Mesendoderm (in vitro differentiated cells): ENCODE results near the gene SLC39A3.

Experiments used
- DNase-seq: peaks from one replicate; pipeline ENCODE4 v3.0.0; 2013
- H2AK5ac ChIP-seq: 2 replicates; pipeline ENCODE4 v1.6.1; 2013; ENCODE audit warnings: low read length, inconsistent platforms
- H2BK120ac ChIP-seq: 2 replicates; pipeline ENCODE4 v1.6.1; 2013; ENCODE audit warnings: low read depth, mild to moderate bottlenecking, low read length, moderate library complexity, mixed read lengths
- H2BK15ac ChIP-seq: replicated peaks from 2 replicates; pipeline ENCODE4 v1.6.1; 2013; ENCODE audit warnings: low read depth, mild to moderate bottlenecking, moderate library complexity
- H2BK5ac ChIP-seq: 2 replicates; pipeline ENCODE4 v1.6.1; 2013; ENCODE audit warnings: low read length, inconsistent platforms
- H3K18ac ChIP-seq: 2 replicates; pipeline ENCODE4 v1.6.1; 2013; ENCODE audit warnings: mild to moderate bottlenecking, low read length, mixed read lengths
- H3K23ac ChIP-seq: one replicate; pipeline ENCODE4 v1.6.1; 2013; ENCODE audit warnings: low read length
- H3K27ac ChIP-seq: 2 replicates; pipeline ENCODE4 v1.5.1; 2013; ENCODE audit warnings: low read depth, mild to moderate bottlenecking, inconsistent platforms, low read length, moderate library complexity
- H3K27me3 ChIP-seq: 2 replicates; pipeline ENCODE4 v1.6.1; 2013; ENCODE audit warnings: low read length, control low read depth, mild to moderate bottlenecking, inconsistent platforms; ENCODE audit not compliant: insufficient read depth, poor library complexity
- H3K36me3 ChIP-seq: 2 replicates; pipeline ENCODE4 v1.6.1; 2013; ENCODE audit warnings: low read length, inconsistent platforms; ENCODE audit not compliant: control insufficient read depth, insufficient read depth
- H3K4ac ChIP-seq: one replicate; pipeline ENCODE4 v1.6.1; 2013; ENCODE audit warnings: low read depth, mild to moderate bottlenecking, low read length, moderate library complexity
- H3K4me1 ChIP-seq: 2 replicates; pipeline ENCODE4 v1.6.1; 2013; ENCODE audit warnings: low read depth, low read length, inconsistent platforms; ENCODE audit not compliant: control insufficient read depth
- H3K4me2 ChIP-seq: 2 replicates; pipeline ENCODE4 v1.6.1; 2013; ENCODE audit warnings: low read length
- H3K4me3 ChIP-seq: 2 replicates; pipeline ENCODE4 v1.5.1; 2013; ENCODE audit warnings: mild to moderate bottlenecking, low read length
- H3K56ac ChIP-seq: one replicate; pipeline ENCODE4 v1.6.1; 2013; ENCODE audit warnings: low read length
- H3K79me1 ChIP-seq: 2 replicates; pipeline ENCODE4 v1.6.1; 2013; ENCODE audit warnings: low read length, inconsistent platforms
- H3K79me2 ChIP-seq: 2 replicates; pipeline ENCODE4 v1.6.1; 2013; ENCODE audit warnings: mild to moderate bottlenecking, low read length; ENCODE audit not compliant: control insufficient read depth, insufficient read depth
- H3K9ac ChIP-seq: 2 replicates; pipeline ENCODE4 v1.6.1; 2013; ENCODE audit warnings: low read length, inconsistent platforms
- H4K5ac ChIP-seq: one replicate; pipeline ENCODE4 v1.6.1; 2013; ENCODE audit warnings: low read length
- H4K8ac ChIP-seq: one replicate; pipeline ENCODE4 v1.6.1; 2013; ENCODE audit warnings: low read depth, mild to moderate bottlenecking, control low read depth, low read length, moderate library complexity
- WGBS: extraction: QIAGEN DNeasy Blood & Tissue Kit; methylation state at CpG from one replicate; pipeline ENCODE4 v1.1.7; 2013; ENCODE audit warnings: low lambda C conversion rate, missing lambda C conversion rate; ENCODE audit not compliant: insufficient coverage; ENCODE audit errors: extremely low coverage; 5-methylcytosine and 5-hydroxymethylcytosine counted together

The SLC39A3 gene

GRCh38 chr19:2769218-2769617 is 29.4 kb upstream of the SLC39A3 start:
- Histone ChIP-seq H2BK120ac (no peak overlapping the region), H2BK15ac (no peak overlapping the region), H2AK5ac (no peak overlapping the region), H3K4ac (no peak overlapping the region), H3K9ac (no peak overlapping the region), H3K23ac (no peak overlapping the region), H3K27ac (no peak overlapping the region), H3K4me2 (no peak overlapping the region), H4K8ac (no peak overlapping the region), H3K27me3 (no peaks in the 10 kb centered on the region), H3K36me3 (no peaks in the 10 kb centered on the region), H3K4me3 (no peak overlapping the region), H2BK5ac (no peak overlapping the region), H3K56ac (no peak overlapping the region), H4K5ac (no peak overlapping the region), H3K79me2 (peaks cover 36% of the 10 kb centered on the region), H3K18ac (no peak overlapping the region), H3K4me1 (no peaks in the 10 kb centered on the region), H3K79me1 (peaks cover 17% of the 10 kb centered on the region)
- WGBS = no CpG with 5 or more reads among the region's 8 CpGs
- DNase-seq = no peak

- no peaks in the 10 kb centered on the region for H3K4me1 ChIP-seq
- no peak overlapping the region for H3K4me3 ChIP-seq
- H3K9ac ChIP-seq = no peak overlapping the region
- WGBS = no CpG with 5 or more reads among the region's 29 CpGs
- H2BK5ac ChIP-seq = no peak overlapping the region
- H3K18ac ChIP-seq = no peak overlapping the region
- no peak overlapping the region for H2BK15ac ChIP-seq
- H2AK5ac ChIP-seq = no peak overlapping the region
- no peak overlapping the region for H3K4ac ChIP-seq
- no peak overlapping the region for H4K8ac ChIP-seq
- H3K79me2 ChIP-seq = peaks cover 31% of the 10 kb centered on the region
- no peak overlapping the region for H3K23ac ChIP-seq
- H4K5ac ChIP-seq = no peak overlapping the region
- no peak overlapping the region for H3K4me2 ChIP-seq
- no peak overlapping the region for H3K56ac ChIP-seq
- H3K27me3 ChIP-seq = no peaks in the 10 kb centered on the region
- no peak overlapping the region for H2BK120ac ChIP-seq
- H3K79me1 ChIP-seq = peaks cover 15% of the 10 kb centered on the region
- DNase-seq = no peak
- H3K27ac ChIP-seq = no peak overlapping the region
- H3K36me3 ChIP-seq = peaks cover under 1% of the 10 kb centered on the region
Observed at GRCh38 chr19:2768365-2769132, 28.7 kb upstream of the SLC39A3 start.

DNA sequence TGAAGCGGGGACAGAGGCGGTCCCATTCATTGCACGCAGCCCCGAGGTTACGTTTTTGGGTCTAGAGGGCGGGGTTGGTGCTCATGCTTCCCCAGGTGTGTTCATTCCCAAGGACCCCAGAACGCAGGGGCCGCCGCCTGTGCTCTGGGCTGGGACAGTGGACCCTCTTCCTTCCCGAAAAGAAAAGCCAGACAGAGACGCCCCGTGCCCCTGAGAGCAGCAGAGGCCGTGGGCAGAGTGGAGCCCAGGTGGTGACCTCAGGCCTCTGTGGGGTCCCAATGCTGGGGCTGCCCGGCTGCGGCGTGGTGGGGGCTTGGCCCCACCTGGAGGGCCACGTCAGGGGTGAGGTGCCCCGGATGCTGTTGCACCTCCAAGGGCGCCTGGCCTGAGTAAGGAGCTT is 27.9 kb upstream of the SLC39A3 start:
- Histone ChIP-seq H2BK120ac (no peak overlapping the region), H3K79me2 (peaks cover 30% of the 10 kb centered on the region), H3K56ac (no peak overlapping the region), H3K4ac (no peak overlapping the region), H3K23ac (no peak overlapping the region), H2AK5ac (no peak overlapping the region), H3K18ac (no peak overlapping the region), H3K36me3 (peaks cover 1% of the 10 kb centered on the region), H3K27me3 (no peaks in the 10 kb centered on the region), H2BK5ac (no peak overlapping the region), H4K8ac (no peak overlapping the region), H3K27ac (no peak overlapping the region), H3K9ac (no peak overlapping the region), H3K79me1 (peaks cover 15% of the 10 kb centered on the region), H2BK15ac (no peak overlapping the region), H3K4me1 (no peaks in the 10 kb centered on the region), H4K5ac (no peak overlapping the region), H3K4me2 (no peak overlapping the region), H3K4me3 (no peak overlapping the region)
- no peak for DNase-seq
- no CpG with 5 or more reads among the region's 19 CpGs for whole genome bisulfite sequencing

DNA sequence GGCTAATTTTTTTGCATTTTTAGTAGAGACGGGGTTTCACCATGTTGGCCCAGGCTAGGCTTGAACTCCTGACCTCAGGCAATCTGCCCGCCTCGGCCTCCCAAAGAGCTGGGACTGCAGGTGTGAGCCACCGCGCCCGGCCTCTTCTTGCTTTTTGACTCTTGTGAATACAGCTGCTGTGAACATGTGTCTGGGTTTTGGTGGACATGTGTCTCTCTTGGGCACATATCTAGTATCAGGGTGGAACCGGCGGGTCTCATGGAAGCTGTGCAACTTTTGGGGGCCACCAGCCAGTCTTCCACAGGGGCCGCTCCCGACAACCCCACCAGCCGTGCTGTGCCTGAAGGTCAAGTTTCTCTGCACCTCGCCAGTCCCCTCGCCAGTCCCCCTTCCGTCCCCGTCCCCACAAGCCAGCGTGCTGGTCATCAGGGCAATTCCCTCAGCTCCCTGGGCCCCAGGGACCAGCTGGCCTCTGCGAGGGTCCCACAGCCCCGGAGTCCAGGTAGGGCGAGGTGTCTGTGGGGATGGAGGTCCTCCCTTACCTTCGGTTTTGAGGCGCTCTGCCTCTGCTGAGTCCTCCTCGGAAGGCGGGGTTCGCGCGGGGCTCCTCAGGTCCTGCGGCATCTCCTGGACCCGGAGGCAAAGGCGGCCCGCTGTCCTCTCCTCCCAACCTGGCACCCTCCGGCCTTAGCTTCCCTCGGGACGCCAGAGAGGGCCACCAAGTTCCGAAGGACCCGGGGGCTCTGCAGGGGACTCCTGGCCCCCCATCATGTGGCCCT is 27.0 kb upstream of the SLC39A3 start:
- Histone ChIP-seq H2BK15ac (no peak overlapping the region), H3K4ac (no peak overlapping the region), H3K18ac (no peak overlapping the region), H4K8ac (no peak overlapping the region), H2BK120ac (no peak overlapping the region), H2BK5ac (no peak overlapping the region), H3K27me3 (no peaks in the 10 kb centered on the region), H4K5ac (no peak overlapping the region), H3K4me3 (no peak overlapping the region), H3K27ac (no peak overlapping the region), H3K79me1 (peaks cover 13% of the 10 kb centered on the region), H3K23ac (no peak overlapping the region), H3K4me1 (no peaks in the 10 kb centered on the region), H3K56ac (no peak overlapping the region), H2AK5ac (no peak overlapping the region), H3K9ac (no peak overlapping the region), H3K36me3 (peaks cover 3% of the 10 kb centered on the region), H3K4me2 (no peak overlapping the region), H3K79me2 (peaks cover 21% of the 10 kb centered on the region)
- WGBS = no CpG with 5 or more reads among the region's 35 CpGs
- no peak for DNase-seq

- peaks cover 6% of the 10 kb centered on the region for H3K36me3 ChIP-seq
Observed at GRCh38 chr19:2765376-2765775, 25.6 kb upstream of the SLC39A3 start.

More at GRCh38 chr19:2765376-2765775, 25.6 kb upstream of the SLC39A3 start:
- Histone ChIP-seq H3K4ac (no peak overlapping the region), H4K8ac (no peak overlapping the region), H3K27me3 (no peaks in the 10 kb centered on the region), H3K4me1 (no peaks in the 10 kb centered on the region), H3K4me2 (no peak overlapping the region), H3K27ac (no peak overlapping the region), H2AK5ac (no peak overlapping the region), H4K5ac (no peak overlapping the region), H2BK5ac (no peak overlapping the region), H3K4me3 (no peak overlapping the region), H3K23ac (no peak overlapping the region), H2BK120ac (no peak overlapping the region), H3K56ac (no peak overlapping the region), H3K9ac (no peak overlapping the region), H3K79me1 (peaks cover 9% of the 10 kb centered on the region), H3K18ac (no peak overlapping the region), H2BK15ac (no peak overlapping the region), H3K79me2 (peaks cover 9% of the 10 kb centered on the region)
- WGBS = no CpG with 5 or more reads among the region's 15 CpGs
- DNase-seq = no peak
